Panc1 (cell line): ENCODE results near the gene SV2C.

Experiments
- TF ChIP-seq, protein P1 (sequence below): fragments of 450-650 bp; IDR thresholded peaks from 2 replicates; pipeline ENCODE4 v1.5.1; 2017; ENCODE audit warnings: mild to moderate bottlenecking
- TF ChIP-seq, protein P2 (sequence below), 2 experiments: IDR thresholded peaks; 2 replicates each; pipeline ENCODE4 v1.6.1; 2011 to 2012; ENCODE audit warnings: low read depth in 2 of 2, control low read depth in 1 of 2, low read length in 1 of 2, mild to moderate bottlenecking in 1 of 2, moderate library complexity in 1 of 2; ENCODE audit not compliant: insufficient read depth in 1 of 2

DNA sequence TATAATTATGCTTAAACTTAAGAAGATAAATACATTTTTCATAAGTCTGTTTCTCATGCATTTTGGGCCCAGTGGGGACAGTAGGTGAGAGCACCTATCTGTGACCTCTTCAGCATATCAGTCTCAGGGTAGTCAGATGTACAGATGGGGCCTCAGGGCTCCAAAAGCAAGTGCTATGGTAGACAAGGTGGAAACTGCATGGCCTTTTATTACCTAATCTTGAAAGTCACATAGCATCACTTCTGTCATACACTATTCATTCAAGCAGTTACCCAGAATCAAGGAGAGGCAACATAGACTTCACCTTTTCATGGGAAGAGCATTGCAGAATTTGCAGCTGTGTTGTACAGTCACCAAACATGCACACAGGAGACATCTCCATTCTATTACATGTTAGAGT lies 94.8 kb downstream of the SV2C start:
- TF ChIP-seq, protein P1, sequence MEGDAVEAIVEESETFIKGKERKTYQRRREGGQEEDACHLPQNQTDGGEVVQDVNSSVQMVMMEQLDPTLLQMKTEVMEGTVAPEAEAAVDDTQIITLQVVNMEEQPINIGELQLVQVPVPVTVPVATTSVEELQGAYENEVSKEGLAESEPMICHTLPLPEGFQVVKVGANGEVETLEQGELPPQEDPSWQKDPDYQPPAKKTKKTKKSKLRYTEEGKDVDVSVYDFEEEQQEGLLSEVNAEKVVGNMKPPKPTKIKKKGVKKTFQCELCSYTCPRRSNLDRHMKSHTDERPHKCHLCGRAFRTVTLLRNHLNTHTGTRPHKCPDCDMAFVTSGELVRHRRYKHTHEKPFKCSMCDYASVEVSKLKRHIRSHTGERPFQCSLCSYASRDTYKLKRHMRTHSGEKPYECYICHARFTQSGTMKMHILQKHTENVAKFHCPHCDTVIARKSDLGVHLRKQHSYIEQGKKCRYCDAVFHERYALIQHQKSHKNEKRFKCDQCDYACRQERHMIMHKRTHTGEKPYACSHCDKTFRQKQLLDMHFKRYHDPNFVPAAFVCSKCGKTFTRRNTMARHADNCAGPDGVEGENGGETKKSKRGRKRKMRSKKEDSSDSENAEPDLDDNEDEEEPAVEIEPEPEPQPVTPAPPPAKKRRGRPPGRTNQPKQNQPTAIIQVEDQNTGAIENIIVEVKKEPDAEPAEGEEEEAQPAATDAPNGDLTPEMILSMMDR, result no peak
- TF ChIP-seq, protein P2, sequence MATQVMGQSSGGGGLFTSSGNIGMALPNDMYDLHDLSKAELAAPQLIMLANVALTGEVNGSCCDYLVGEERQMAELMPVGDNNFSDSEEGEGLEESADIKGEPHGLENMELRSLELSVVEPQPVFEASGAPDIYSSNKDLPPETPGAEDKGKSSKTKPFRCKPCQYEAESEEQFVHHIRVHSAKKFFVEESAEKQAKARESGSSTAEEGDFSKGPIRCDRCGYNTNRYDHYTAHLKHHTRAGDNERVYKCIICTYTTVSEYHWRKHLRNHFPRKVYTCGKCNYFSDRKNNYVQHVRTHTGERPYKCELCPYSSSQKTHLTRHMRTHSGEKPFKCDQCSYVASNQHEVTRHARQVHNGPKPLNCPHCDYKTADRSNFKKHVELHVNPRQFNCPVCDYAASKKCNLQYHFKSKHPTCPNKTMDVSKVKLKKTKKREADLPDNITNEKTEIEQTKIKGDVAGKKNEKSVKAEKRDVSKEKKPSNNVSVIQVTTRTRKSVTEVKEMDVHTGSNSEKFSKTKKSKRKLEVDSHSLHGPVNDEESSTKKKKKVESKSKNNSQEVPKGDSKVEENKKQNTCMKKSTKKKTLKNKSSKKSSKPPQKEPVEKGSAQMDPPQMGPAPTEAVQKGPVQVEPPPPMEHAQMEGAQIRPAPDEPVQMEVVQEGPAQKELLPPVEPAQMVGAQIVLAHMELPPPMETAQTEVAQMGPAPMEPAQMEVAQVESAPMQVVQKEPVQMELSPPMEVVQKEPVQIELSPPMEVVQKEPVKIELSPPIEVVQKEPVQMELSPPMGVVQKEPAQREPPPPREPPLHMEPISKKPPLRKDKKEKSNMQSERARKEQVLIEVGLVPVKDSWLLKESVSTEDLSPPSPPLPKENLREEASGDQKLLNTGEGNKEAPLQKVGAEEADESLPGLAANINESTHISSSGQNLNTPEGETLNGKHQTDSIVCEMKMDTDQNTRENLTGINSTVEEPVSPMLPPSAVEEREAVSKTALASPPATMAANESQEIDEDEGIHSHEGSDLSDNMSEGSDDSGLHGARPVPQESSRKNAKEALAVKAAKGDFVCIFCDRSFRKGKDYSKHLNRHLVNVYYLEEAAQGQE (IDR thresholded peaks at IDR 0.05; ENCODE audit: insufficient read depth in 1 of 2, low read depth in 2 of 2, low read length in 1 of 2), result no peak
